Measurements from ENCODE around the gene KIAA1328. TPM values are rescaled to one million over a fixed set of nuclear protein-coding genes. Genes with fewer than 3 reads are reported as not detected.
A peak's percentile ranks its signal among the peaks of the same experiment; 100 is the strongest.
"Not testable (repeated sequence)": the region's sequence is repeated elsewhere in the genome, so short reads cannot be mapped to it uniquely, and the experiment has no call there.

The KIAA1328 gene
- polyA plus RNA-seq, 1 donor (not counting 4 experiments of a cell fraction or from before 2014, with no cell fraction given): 5.5 TPM

- dilution Hi-C loops (cut with MboI; ENCODE audit: extremely low pct_ligation_motif_present, low sequenced_read_pairs): no loop called here
- no peaks in the 10 kb centered on the region for H3K27me3 ChIP-seq (ENCODE audit: control insufficient read depth, extremely low read depth, insufficient read depth, low read length)
- no peaks in the 10 kb centered on the region for H4K20me1 ChIP-seq (ENCODE audit: control insufficient read depth, extremely low read depth, insufficient read depth, low read length)
- TF ChIP-seq CTCF (optimal IDR thresholded peaks at IDR 0.05 in 1 of 3, IDR thresholded peaks at IDR 0.05 in 1 of 3, conservative IDR thresholded peaks at IDR 0.05 in 1 of 3; ENCODE audit: extremely low read depth in 1 of 3, insufficient read depth in 2 of 3, low read length in 3 of 3) (no peak), EZH2 (IDR thresholded peaks at IDR 0.05; ENCODE audit: low read length) (no peak)
- H3K4me2 ChIP-seq (ENCODE audit: control insufficient read depth, extremely low read depth, insufficient read depth, low read depth, low read length): no peak overlapping the region
- no peaks in the 10 kb centered on the region for H3K9me3 ChIP-seq (ENCODE audit: control insufficient read depth, low read depth, low read length)
- FAIRE-seq (no peak), DNase-seq (ENCODE audit: low read depth, low spot score) (no peak)
- peaks cover 3% of the 10 kb centered on the region for H3K9me1 ChIP-seq (ENCODE audit: control insufficient read depth, extremely low read depth, insufficient read depth, low read length)
- peaks cover 9 to 12% of the 10 kb centered on the region in 2 experiments for H3K36me3 ChIP-seq (ENCODE audit: control insufficient read depth in 2 of 2, extremely low read depth in 1 of 2, insufficient read depth in 2 of 2, low read length in 2 of 2)
- H3K4me1 ChIP-seq (ENCODE audit: control insufficient read depth, extremely low read depth, insufficient read depth, low read length): peaks cover 13% of the 10 kb centered on the region
- no peak overlapping the region for H2AFZ ChIP-seq (ENCODE audit: control insufficient read depth, low read length)
- no peak overlapping the region for H3K4me3 ChIP-seq (ENCODE audit: control insufficient read depth in 2 of 3, extremely low read depth in 1 of 3, insufficient read depth in 2 of 3, low read depth in 1 of 3, low read length in 3 of 3)
- no peak overlapping the region for H3K27ac ChIP-seq (ENCODE audit: control insufficient read depth, insufficient read depth, low read length)
- H3K9ac ChIP-seq (ENCODE audit: control insufficient read depth, extremely low read depth, insufficient read depth, low read length): no peak overlapping the region
- H3K79me2 ChIP-seq (ENCODE audit: control insufficient read depth, insufficient read depth, low read length): no peaks in the 10 kb centered on the region
Observed at GRCh38 chr18:36813824-36814223, 15.1 kb upstream of the KIAA1328 start.

GRCh38 chr18:36814994-36815393, 13.9 kb upstream of the KIAA1328 start:
- no peaks in the 10 kb centered on the region for H4K20me1 ChIP-seq (ENCODE audit: control insufficient read depth, extremely low read depth, insufficient read depth, low read length)
- H3K4me1 ChIP-seq (ENCODE audit: control insufficient read depth, extremely low read depth, insufficient read depth, low read length): peaks cover 13% of the 10 kb centered on the region
- H3K36me3 ChIP-seq (ENCODE audit: control insufficient read depth in 2 of 2, extremely low read depth in 1 of 2, insufficient read depth in 2 of 2, low read length in 2 of 2): peaks cover 9 to 11% of the 10 kb centered on the region in 2 experiments
- dilution Hi-C loops (cut with MboI; ENCODE audit: extremely low pct_ligation_motif_present, low sequenced_read_pairs): no loop called here
- no peak for TF ChIP-seq CTCF (optimal IDR thresholded peaks at IDR 0.05 in 1 of 3, IDR thresholded peaks at IDR 0.05 in 1 of 3, conservative IDR thresholded peaks at IDR 0.05 in 1 of 3; ENCODE audit: extremely low read depth in 1 of 3, insufficient read depth in 2 of 3, low read length in 3 of 3)
- no peak for TF ChIP-seq EZH2 (IDR thresholded peaks at IDR 0.05; ENCODE audit: low read length)
- no peaks in the 10 kb centered on the region for H3K79me2 ChIP-seq (ENCODE audit: control insufficient read depth, insufficient read depth, low read length)
- no peak overlapping the region for H3K4me3 ChIP-seq (ENCODE audit: control insufficient read depth in 2 of 3, extremely low read depth in 1 of 3, insufficient read depth in 2 of 3, low read depth in 1 of 3, low read length in 3 of 3)
- no peaks in the 10 kb centered on the region for H3K9me3 ChIP-seq (ENCODE audit: control insufficient read depth, low read depth, low read length)
- H3K27ac ChIP-seq (ENCODE audit: control insufficient read depth, insufficient read depth, low read length): peak overlapping the region; percentile 13
- H2AFZ ChIP-seq (ENCODE audit: control insufficient read depth, low read length): no peak overlapping the region
- no peak overlapping the region for H3K9ac ChIP-seq (ENCODE audit: control insufficient read depth, extremely low read depth, insufficient read depth, low read length)
- DNase-seq (ENCODE audit: low read depth, low spot score): no peak
- H3K27me3 ChIP-seq (ENCODE audit: control insufficient read depth, extremely low read depth, insufficient read depth, low read length): no peaks in the 10 kb centered on the region
- no peak for FAIRE-seq
- H3K9me1 ChIP-seq (ENCODE audit: control insufficient read depth, extremely low read depth, insufficient read depth, low read length): peaks cover 3% of the 10 kb centered on the region
- peak overlapping the region; percentile 31 for H3K4me2 ChIP-seq (ENCODE audit: control insufficient read depth, extremely low read depth, insufficient read depth, low read depth, low read length)

- H3K79me2 ChIP-seq (ENCODE audit: control insufficient read depth, insufficient read depth, low read length); H2AFZ ChIP-seq (ENCODE audit: control insufficient read depth, low read length); H4K20me1 ChIP-seq (ENCODE audit: control insufficient read depth, extremely low read depth, insufficient read depth, low read length); H3K27ac ChIP-seq (ENCODE audit: control insufficient read depth, insufficient read depth, low read length); H3K36me3 ChIP-seq (ENCODE audit: control insufficient read depth in 2 of 2, extremely low read depth in 1 of 2, insufficient read depth in 2 of 2, low read length in 2 of 2); dilution Hi-C loops (cut with MboI; ENCODE audit: extremely low pct_ligation_motif_present, low sequenced_read_pairs); H3K9me3 ChIP-seq (ENCODE audit: control insufficient read depth, low read depth, low read length); DNase-seq (ENCODE audit: low read depth, low spot score); H3K4me2 ChIP-seq (ENCODE audit: control insufficient read depth, extremely low read depth, insufficient read depth, low read depth, low read length); H3K27me3 ChIP-seq (ENCODE audit: control insufficient read depth, extremely low read depth, insufficient read depth, low read length); H3K9me1 ChIP-seq (ENCODE audit: control insufficient read depth, extremely low read depth, insufficient read depth, low read length); H3K9ac ChIP-seq (ENCODE audit: control insufficient read depth, extremely low read depth, insufficient read depth, low read length); FAIRE-seq; H3K4me3 ChIP-seq (ENCODE audit: control insufficient read depth in 2 of 3, extremely low read depth in 1 of 3, insufficient read depth in 2 of 3, low read depth in 1 of 3, low read length in 3 of 3): not testable (repeated sequence)
- H3K4me1 ChIP-seq (ENCODE audit: control insufficient read depth, extremely low read depth, insufficient read depth, low read length): peaks cover 13% of the 10 kb centered on the region
Observed at GRCh38 chr18:36816096-36816495, 12.8 kb upstream of the KIAA1328 start.
